NCI-H1417 (cell line): ENCODE measurements around the gene RALY.

Experiments used
- DNase-seq, 3 experiments: peaks; one replicate each; lab custom pipeline; 2025; lab: John Stamatoyannopoulos, UW

Gene RALY

DNA sequence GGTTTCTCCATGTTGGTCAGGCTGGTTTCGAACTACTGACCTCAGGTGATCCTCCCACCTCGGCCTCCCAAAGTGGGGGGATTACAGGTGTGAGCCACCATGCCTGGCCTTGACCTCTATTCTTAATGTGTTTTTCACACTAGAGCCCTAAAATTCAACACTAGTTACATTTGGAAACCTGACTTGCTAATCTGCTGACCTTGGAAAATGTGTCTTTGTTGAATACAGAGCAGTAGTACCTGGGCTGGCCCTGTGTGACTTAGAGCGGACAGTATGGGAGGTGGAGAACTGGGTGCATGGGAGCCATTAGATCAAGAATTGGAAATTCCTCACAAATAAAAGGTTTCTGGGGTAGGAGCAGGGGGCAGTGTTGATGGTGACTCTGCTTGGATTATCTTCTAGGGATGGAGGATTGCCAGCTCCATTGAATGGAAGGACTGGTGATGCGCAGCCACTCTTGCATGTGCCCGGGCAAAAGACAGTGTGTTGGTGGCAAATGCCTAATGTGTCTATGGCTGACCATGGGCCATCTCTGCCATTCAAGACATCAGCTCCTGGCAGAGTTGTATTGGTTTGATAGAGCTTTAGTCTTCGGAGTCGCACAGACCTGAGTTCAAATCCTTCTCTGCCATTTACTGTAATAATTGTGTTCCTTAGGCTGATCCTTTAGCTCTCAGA, 53.4 kb downstream of the RALY start:
- DNase-seq = no peak

GRCh38 chr20:34047917-34048316, 54.2 kb downstream of the RALY start:
- peak; percentile 0 to 79 (median 28) for DNase-seq

DNA sequence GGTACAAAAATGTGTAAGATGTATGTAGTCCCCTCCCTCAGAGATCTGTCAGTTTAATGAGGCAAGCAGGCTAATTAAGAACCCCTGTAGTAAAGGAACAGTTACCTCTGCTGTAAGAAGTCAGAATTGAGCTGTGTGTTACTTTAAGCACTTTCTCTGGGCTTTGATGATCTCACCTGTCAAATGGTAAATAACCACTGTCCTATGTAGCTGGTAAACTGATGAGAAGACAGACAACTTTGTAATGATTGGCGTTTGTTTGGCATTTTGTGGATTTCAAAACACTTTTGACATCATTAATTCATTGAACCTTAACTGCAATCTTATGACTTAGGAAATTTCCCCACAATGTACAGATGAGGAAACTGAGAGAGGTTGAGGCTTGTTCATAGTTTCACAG, 55.7 kb downstream of the RALY start:
- no peak for DNase-seq

DNA sequence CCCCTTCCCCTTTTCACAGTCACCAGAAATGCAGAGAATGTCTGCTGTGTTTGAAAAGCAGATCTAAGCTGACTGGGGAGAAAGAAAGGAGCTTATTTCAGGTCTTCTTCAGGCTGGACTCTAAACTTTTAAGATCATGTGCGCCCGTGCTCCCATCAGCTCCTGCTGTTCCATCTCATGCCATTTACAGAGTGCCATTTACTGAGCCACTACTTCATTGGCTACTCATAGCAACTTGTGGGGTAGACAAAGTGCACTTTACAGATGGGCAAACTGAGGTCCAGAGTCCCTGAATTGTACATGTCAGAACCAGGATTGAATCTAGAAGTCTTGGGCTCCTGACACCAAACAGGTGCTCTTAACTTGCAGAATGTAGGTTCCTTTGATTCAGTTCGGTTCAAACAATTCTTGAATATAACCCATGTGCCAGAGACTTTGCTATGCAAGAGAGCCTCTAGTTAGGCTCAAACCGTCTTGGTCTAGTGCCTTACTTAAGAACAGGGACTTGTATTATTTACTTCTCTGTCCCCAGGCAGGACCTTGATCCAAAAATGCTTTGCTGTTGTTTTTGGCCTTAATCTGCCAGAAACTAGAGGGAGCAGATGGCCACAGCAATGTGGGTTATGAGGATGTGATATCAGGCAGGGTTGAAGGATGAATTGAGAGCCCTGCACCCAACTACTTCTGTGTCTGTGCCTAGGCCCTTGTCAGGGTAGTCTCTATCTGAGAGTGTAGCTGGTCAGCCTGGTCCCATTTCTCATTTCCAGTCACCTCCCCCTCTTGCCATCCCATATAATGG, 56.4 kb downstream of the RALY start:
- no peak for DNase-seq

DNA sequence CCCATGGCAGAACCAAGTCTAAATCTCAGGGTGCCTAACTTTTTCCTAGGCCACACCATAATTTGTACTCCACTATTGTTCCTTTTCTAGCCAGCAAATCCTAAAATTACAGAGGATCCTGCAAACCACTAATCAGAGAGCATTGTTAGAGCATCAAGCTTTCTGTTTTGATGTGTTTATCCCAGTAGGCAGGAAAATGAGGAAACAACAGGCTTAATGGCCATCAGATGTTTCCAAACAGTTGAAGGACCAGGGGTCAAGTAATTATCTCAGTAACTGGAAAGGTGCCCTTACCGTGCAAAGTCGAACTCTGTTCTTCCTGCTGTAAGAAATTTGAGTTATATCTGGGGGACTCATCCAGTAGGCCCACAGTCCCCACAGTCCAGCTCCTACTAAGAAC, 58.7 kb downstream of the RALY start:
- DNase-seq = peak in 1 of 3 experiments; percentile 53

DNA sequence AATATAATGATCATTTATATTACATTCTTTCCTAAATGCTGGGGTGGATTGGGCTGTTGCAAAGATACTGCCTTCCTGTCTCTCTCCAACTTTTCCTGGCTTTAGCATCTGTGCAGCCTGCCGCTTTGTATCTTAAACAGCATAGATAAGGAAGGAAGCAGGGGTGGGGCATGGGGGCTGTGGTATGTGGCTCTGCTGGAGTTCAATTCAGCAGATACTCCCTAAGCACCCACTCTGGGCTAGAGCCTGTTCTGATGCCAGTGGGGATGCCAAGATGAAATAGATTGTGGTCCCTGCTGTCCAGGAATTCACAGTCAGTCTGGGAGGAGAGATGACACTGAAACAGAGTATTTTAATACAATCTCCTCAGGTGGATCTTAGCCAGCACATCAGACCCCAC, 61.6 kb downstream of the RALY start:
- DNase-seq = no peak

DNA sequence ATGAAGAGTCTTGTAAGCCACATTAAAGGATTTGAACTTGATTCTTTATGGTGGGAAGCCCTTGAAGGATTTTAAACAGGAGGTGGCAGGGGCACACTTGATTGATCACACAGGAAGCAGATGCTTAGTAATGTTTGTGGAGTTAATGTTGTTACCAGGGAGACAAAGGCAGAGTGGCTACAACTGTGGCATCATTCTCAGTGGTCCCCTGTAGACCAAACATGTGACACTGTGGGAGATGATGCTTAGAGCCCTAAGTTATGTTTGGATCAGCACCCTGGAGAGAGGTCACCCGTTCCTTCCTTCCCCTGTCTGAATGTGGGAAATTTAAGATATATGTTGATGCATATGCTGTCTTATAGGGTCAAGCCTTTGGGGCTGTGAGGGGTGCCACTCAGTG, 65.1 kb downstream of the RALY start:
- DNase-seq = peak in 2 of 3 experiments; percentile 42 to 85

- no peak for DNase-seq
These were observed 67.3 kb downstream of the RALY start for GRCh38 chr20:34060970-34061369.

DNA sequence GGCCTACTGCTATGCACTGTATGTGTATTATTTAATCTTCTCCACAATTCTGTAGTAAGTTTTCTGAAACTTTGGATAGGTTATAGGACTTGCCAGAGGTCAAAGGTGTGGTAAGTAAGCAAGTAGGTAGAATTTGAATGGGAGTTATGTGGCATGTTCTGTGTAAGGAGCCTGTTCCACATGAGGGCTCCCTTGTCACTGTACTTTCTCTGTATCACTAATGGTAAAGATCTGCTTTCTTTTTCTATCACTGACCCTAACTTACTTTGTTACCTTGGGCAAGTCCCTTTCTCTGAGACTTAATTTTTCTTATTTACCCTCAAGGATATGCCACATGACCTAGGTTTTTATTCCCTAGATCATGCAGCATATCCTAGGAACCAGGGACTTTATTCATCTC, 68.0 kb downstream of the RALY start:
- DNase-seq = no peak

- no peak for DNase-seq
These were observed 69.1 kb downstream of the RALY start for GRCh38 chr20:34062570-34063482.

GRCh38 chr20:34064286-34064685, 70.6 kb downstream of the RALY start:
- no peak for DNase-seq

GRCh38 chr20:34065260-34065659, 71.5 kb downstream of the RALY start:
- DNase-seq = no peak

- DNase-seq = no peak
These were observed 72.9 kb downstream of the RALY start for GRCh38 chr20:34066476-34067090.

DNA sequence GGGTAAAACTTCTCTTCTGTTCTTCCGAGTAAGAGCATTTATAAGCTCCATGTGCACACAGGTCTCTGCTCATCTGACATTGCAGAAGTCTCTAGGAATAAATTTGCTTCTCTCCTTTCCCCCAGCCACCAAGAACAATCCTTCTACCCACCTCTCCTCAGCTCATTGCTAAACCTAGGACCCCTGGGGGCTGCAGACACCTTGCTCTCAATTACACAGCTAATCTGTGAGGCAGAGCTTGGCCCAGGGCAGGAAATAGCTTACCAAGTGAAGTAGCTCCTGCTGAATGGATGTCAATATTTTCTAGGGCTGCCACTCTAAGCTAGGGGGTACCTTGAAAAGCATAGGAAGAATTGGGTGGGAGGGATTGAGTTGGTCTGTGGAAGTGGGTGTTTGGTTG, 74.3 kb downstream of the RALY start:
- peak in 1 of 3 experiments; percentile 15 for DNase-seq

GRCh38 chr20:34069341-34070078, 75.8 kb downstream of the RALY start:
- peak; percentile 73 to 93 (median 76) for DNase-seq

DNA sequence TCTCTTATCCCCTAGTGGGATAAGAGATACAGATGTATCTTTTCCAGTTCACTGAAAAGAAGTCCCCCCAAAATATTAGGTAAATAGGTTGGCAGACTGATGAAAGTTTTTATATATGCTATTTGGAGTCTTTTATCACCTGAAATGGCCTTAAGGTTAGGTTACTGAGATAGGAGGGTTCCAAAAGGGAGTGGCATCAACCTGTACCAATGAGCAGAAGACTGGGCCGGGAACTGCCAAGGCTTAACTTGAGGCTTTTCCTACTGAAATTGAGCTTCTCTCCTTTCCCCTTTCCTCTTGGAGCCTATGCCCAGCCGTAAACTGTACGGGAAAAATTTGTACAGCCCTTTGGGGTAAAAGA, 76.3 kb downstream of the RALY start:
- DNase-seq = no peak

GRCh38 chr20:34070859-34071258, 77.1 kb downstream of the RALY start:
- DNase-seq = no peak

GRCh38 chr20:34072076-34072475, 78.4 kb downstream of the RALY start:
- no peak for DNase-seq

DNA sequence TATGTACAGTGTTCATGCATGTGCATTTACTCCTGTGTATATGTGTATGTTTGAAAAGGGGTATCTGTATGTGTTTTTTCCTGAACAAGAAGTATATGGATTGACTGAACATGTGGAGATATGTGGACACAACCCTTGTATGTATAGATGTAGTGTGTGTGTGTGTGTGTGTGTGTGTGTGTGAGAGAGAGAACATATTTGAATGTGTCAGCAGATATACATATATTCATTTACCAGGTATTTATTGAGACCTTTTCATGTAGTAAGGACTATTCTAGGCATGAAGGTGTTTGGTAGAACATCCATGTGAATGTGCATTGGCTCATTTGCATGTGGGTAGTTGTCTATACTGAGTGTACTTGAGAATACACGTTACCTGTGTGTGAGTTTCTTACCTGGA, 79.1 kb downstream of the RALY start:
- no peak for DNase-seq

DNA sequence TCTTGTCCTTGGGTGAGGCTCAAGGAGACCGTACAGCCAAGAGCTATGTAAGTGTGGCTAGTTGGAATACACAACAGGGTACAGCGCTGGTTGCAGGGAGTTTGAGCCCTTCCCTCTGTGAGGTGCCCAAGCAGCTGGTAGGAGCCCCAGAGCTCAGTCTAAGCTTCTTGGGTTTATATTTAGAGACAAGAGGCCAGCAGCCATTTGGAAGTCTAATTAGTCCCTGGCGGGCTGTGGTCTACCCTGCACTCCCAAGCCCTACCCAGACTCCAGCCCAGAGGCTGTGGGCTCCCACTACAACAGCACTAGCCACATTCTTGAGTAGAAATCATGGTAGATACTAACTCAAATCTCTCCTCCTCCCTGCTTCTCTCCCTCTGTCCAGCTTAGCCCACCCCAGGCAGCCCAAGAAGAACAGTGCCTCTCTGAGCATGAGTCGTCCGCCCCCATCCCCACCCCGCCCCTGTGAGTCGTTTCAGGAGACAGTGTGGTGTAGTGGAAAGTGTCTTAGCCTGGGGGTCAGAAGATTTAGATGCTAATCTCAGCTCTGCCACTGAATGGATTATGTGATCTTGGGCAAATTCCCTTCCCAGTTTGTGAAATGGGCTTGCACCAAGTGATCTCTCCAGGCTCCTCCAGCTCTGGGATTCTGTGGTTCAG, 80.5 kb downstream of the RALY start:
- no peak for DNase-seq

- no peak for DNase-seq
These were observed 81.9 kb downstream of the RALY start for GRCh38 chr20:34075647-34076046.
